Measurements from ENCODE around the gene TBCCD1.
"Not testable (repeated sequence)": the region's sequence is repeated elsewhere in the genome, so short reads cannot be mapped to it uniquely, and the experiment has no call there.

The TBCCD1 gene

GRCh38 chr3:186594591-186595113, 27.5 kb upstream of the TBCCD1 start:
- DNase-seq (ENCODE audit: low spot score): no peak

- DNase-seq (ENCODE audit: low spot score): no peak
These were observed 26.7 kb upstream of the TBCCD1 start for GRCh38 chr3:186593862-186594261.

GRCh38 chr3:186592682-186593081, 25.5 kb upstream of the TBCCD1 start:
- no peak for DNase-seq (ENCODE audit: low spot score)

GRCh38 chr3:186590580-186591295, 23.6 kb upstream of the TBCCD1 start:
- DNase-seq (ENCODE audit: low spot score): no peak

GRCh38 chr3:186589856-186590579, 22.9 kb upstream of the TBCCD1 start:
- peak; percentile 47 for DNase-seq (ENCODE audit: low spot score)

- DNase-seq (ENCODE audit: low spot score): no peak
These were observed 22.0 kb upstream of the TBCCD1 start for GRCh38 chr3:186589121-186589520.

GRCh38 chr3:186588632-186589031, 21.5 kb upstream of the TBCCD1 start:
- no peak for DNase-seq (ENCODE audit: low spot score)

GRCh38 chr3:186587183-186587582, 20.0 kb upstream of the TBCCD1 start:
- no peak for DNase-seq (ENCODE audit: low spot score)

GRCh38 chr3:186586245-186586644, 19.1 kb upstream of the TBCCD1 start:
- not testable (repeated sequence) for DNase-seq (ENCODE audit: low spot score)

- DNase-seq (ENCODE audit: low spot score): no peak
These were observed 16.7 kb upstream of the TBCCD1 start for GRCh38 chr3:186583831-186584230.

- DNase-seq (ENCODE audit: low spot score): no peak
These were observed 15.4 kb upstream of the TBCCD1 start for GRCh38 chr3:186582541-186582940.

- no peak for DNase-seq (ENCODE audit: low spot score)
These were observed 13.6 kb upstream of the TBCCD1 start for GRCh38 chr3:186580785-186581184.

GRCh38 chr3:186577521-186577920, 10.4 kb upstream of the TBCCD1 start:
- no peak for DNase-seq (ENCODE audit: low spot score)

- DNase-seq (ENCODE audit: low spot score): no peak
These were observed 4.5 kb upstream of the TBCCD1 start for GRCh38 chr3:186571644-186572013.

GRCh38 chr3:186570941-186571643, 4.0 kb upstream of the TBCCD1 start:
- DNase-seq (ENCODE audit: low spot score): no peak

- peak; percentile 99 for DNase-seq (ENCODE audit: low spot score)
These were observed 3.2 kb upstream of the TBCCD1 start, which contains the start of gene DNAJB11 for GRCh38 chr3:186570096-186570940. TSS of gene DNAJB11 (plus strand) at chr3:186570720. CDS start at chr3:186570898, 178 bp downstream.

- no peak for DNase-seq (ENCODE audit: low spot score)
These were observed 2.6 kb upstream of the TBCCD1 start for GRCh38 chr3:186569779-186570095.

- DNase-seq (ENCODE audit: low spot score): not testable (repeated sequence)
These were observed 2.2 kb upstream of the TBCCD1 start for GRCh38 chr3:186569361-186569760.

GRCh38 chr3:186566772-186567071, 417 bp downstream of the TBCCD1 start:
- DNase-seq (ENCODE audit: low spot score): no peak

- no peak for DNase-seq (ENCODE audit: low spot score)
These were observed 2.6 kb downstream of the TBCCD1 start for GRCh38 chr3:186564586-186564985.

- no peak for DNase-seq (ENCODE audit: low spot score)
These were observed 14.6 kb downstream of the TBCCD1 start for GRCh38 chr3:186552408-186553031.

- no peak for DNase-seq (ENCODE audit: low spot score)
These were observed 15.8 kb downstream of the TBCCD1 start for GRCh38 chr3:186551387-186551786.

Data from CD4-positive, alpha-beta T cell treated with Interleukin-15 for 4 hours (primary cell).